SK-N-SH (cell line): ENCODE measurements around the gene SAE1. TPM values are rescaled to one million over a fixed set of nuclear protein-coding genes. Genes with fewer than 3 reads are reported as not detected.

Experiments used
- CTCF ChIA-PET: fragments of 300-600, 350-600 bp; formaldehyde crosslinking; extraction: SDS; loops from one replicate; lab custom pipeline; 2021; lab: Yijun Ruan, JAX
- POLR2A ChIA-PET: fragments of 350-600 bp; sonication (Branson Sonifier 250); formaldehyde crosslinking; extraction: SDS; loops from one replicate; lab custom pipeline; 2020; ENCODE audit warnings: antibody characterized with exemption, inconsistent platforms; lab: Yijun Ruan, JAX
- DNase-seq: peaks from one replicate; pipeline ENCODE4 v3.0.0; 2012
- H2AFZ ChIP-seq: fragments of 200-600 bp; sonication (generic); 2 replicates; pipeline ENCODE4 v1.8.1; 2016; ENCODE audit warnings: antibody characterized with exemption, mild to moderate bottlenecking, low read depth
- H3F3A ChIP-seq: fragments of 200-600 bp; sonication (generic); replicated peaks from 2 replicates; pipeline ENCODE3; 2016; ENCODE audit warnings: antibody characterized with exemption, mild to moderate bottlenecking; ENCODE audit not compliant: insufficient read depth
- H3K27ac ChIP-seq, 2 experiments: fragments of 200-500 bp in 1 of 2; fragments of 200-600 bp in 1 of 2; sonication (Bioruptor generic) in 1 of 2; sonication (generic), shearing (Covaris generic) in 1 of 2; 2 replicates each; pipeline versions ENCODE4 v1.5.1 to v1.6.1; 2014 to 2016; ENCODE audit warnings: low read depth in 2 of 2, inconsistent platforms in 1 of 2, low read length in 1 of 2, mild to moderate bottlenecking in 1 of 2, mixed read lengths in 1 of 2
- H3K27me3 ChIP-seq: fragments of 200-600 bp; sonication (generic), shearing (Covaris generic); 2 replicates; pipeline ENCODE4 v1.6.1; 2016; ENCODE audit warnings: mixed run types; ENCODE audit not compliant: insufficient read depth
- H3K36me3 ChIP-seq, 2 experiments: fragments of 200-500 bp in 1 of 2; fragments of 200-600 bp in 1 of 2; sonication (Bioruptor generic) in 1 of 2; sonication (generic) in 1 of 2; replicated peaks in 1 of 2; 2 replicates each; pipeline versions ENCODE3 to v1.5.1; 2014 to 2016; ENCODE audit warnings: low read length in 1 of 2, mild to moderate bottlenecking in 1 of 2; ENCODE audit not compliant: insufficient read depth in 2 of 2, control insufficient read depth in 1 of 2
- H3K4me1 ChIP-seq, 2 experiments: fragments of 200-500 bp in 1 of 2; fragments of 200-600 bp in 1 of 2; sonication (Bioruptor generic) in 1 of 2; sonication (generic), shearing (Covaris generic) in 1 of 2; 2 replicates each; pipeline versions ENCODE4 v1.5.1 to v1.6.1; 2014 to 2016; ENCODE audit warnings: low read depth in 1 of 2, low read length in 1 of 2, mixed run types in 1 of 2; ENCODE audit not compliant: insufficient read depth in 2 of 2, control insufficient read depth in 1 of 2
- H3K4me2 ChIP-seq: fragments of 200-600 bp; sonication (generic), shearing (Covaris generic); 2 replicates; pipeline ENCODE4 v1.6.1; 2017; ENCODE audit warnings: mixed run types
- H3K4me3 ChIP-seq, 2 experiments: fragments of 200-500 bp in 1 of 2; fragments of 200-600 bp in 1 of 2; sonication (Bioruptor generic) in 1 of 2; sonication (generic), shearing (Covaris generic) in 1 of 2; 2 replicates each; pipeline versions ENCODE4 v1.5.1 to v1.8.1; 2014 to 2016; ENCODE audit warnings: low read depth in 2 of 2, inconsistent platforms in 1 of 2, low read length in 1 of 2, mild to moderate bottlenecking in 1 of 2, mixed read lengths in 1 of 2, moderate library complexity in 1 of 2
- H3K79me2 ChIP-seq: fragments of 200-600 bp; sonication (generic); 2 replicates; pipeline ENCODE4 v1.8.1; 2017; ENCODE audit warnings: mild to moderate bottlenecking; ENCODE audit not compliant: insufficient read depth
- H3K9ac ChIP-seq: fragments of 200-600 bp; sonication (generic); 2 replicates; pipeline ENCODE4 v1.6.1; 2017; ENCODE audit warnings: mixed run types
- H3K9me2 ChIP-seq: fragments of 200-600 bp; sonication (generic); 2 replicates; pipeline ENCODE4 v1.6.1; 2017; ENCODE audit warnings: mixed run types
- H3K9me3 ChIP-seq: fragments of 200-600 bp; sonication (generic); 2 replicates; pipeline ENCODE4 v1.6.1; 2017; ENCODE audit warnings: mixed run types, mild to moderate bottlenecking, moderate library complexity
- H4K20me1 ChIP-seq: fragments of 200-600 bp; sonication (generic); 2 replicates; pipeline ENCODE4 v1.6.1; 2017; ENCODE audit warnings: mild to moderate bottlenecking, mixed run types; ENCODE audit not compliant: insufficient read depth
- ELF1 ChIP-seq: IDR thresholded peaks from 2 replicates; pipeline ENCODE4 v1.4.0; 2012
- EP300 ChIP-seq, 2 experiments: IDR thresholded peaks; 2 replicates each; pipeline versions ENCODE4 v1.4.0 to v1.6.1; 2012; ENCODE audit warnings: borderline replicate concordance in 1 of 2, low read depth in 1 of 2, low read length in 1 of 2
- GABPA ChIP-seq: IDR thresholded peaks from 2 replicates; pipeline ENCODE4 v1.4.0; 2012; ENCODE audit warnings: low read depth, mild to moderate bottlenecking
- NFIC ChIP-seq: IDR thresholded peaks from 2 replicates; pipeline ENCODE4 v1.4.0; 2012; ENCODE audit warnings: borderline replicate concordance
- NRF1 ChIP-seq: IDR thresholded peaks from 2 replicates; pipeline ENCODE4 v1.6.1; 2012; ENCODE audit warnings: low read depth, mild to moderate bottlenecking, low read length
- POLR2AphosphoS5 ChIP-seq: IDR thresholded peaks from 2 replicates; pipeline ENCODE4 v1.6.1; 2012; ENCODE audit warnings: low read depth, low read length
- RCOR1 ChIP-seq: fragments of 150-350 bp; IDR thresholded peaks from 2 replicates; pipeline ENCODE4 v1.6.1; 2017; ENCODE audit warnings: antibody characterized with exemption, low read length
- RFX5 ChIP-seq: IDR thresholded peaks from 2 replicates; pipeline ENCODE4 v1.6.1; 2012; ENCODE audit warnings: mild to moderate bottlenecking, improper control_type of control experiment, low read length
- RXRA ChIP-seq: IDR thresholded peaks from 2 replicates; pipeline ENCODE4 v1.4.0; 2012; ENCODE audit warnings: low read depth, mild to moderate bottlenecking, borderline replicate concordance
- SIN3A ChIP-seq: IDR thresholded peaks from 2 replicates; pipeline ENCODE4 v1.6.1; 2012; ENCODE audit warnings: low read depth, mild to moderate bottlenecking, low read length, moderate library complexity, borderline replicate concordance
- SMC3 ChIP-seq: IDR thresholded peaks from 2 replicates; pipeline ENCODE4 v1.6.1; 2012; ENCODE audit warnings: low read depth, low read length, improper control_type of control experiment
- WGBS: methylation state at CpG from one replicate; pipeline ENCODE4 v1.1.6; 2017; ENCODE audit warnings: low lambda C conversion rate; 5-methylcytosine and 5-hydroxymethylcytosine counted together
- polyA plus RNA-seq, 3 experiments: library from polyadenylated mRNA; depleted of rRNA; stranded (reverse); fragments of >200 nt; gene quantifications; 2 replicates each; pipeline ENCODE4 v1.2.3, GENCODE V29; 2012
- TF ChIP-seq, protein P1 (sequence below): IDR thresholded peaks from 2 replicates; pipeline ENCODE4 v1.4.0; 2012; ENCODE audit warnings: low read depth, borderline replicate concordance
- TF ChIP-seq, protein P2 (sequence below): IDR thresholded peaks from 2 replicates; pipeline ENCODE4 v1.4.0; 2012; ENCODE audit warnings: low read depth
- TF ChIP-seq, protein P3 (sequence below): fragments of 200-600 bp; sonication (generic); IDR thresholded peaks from 2 replicates; pipeline ENCODE4 v1.6.1; 2017; ENCODE audit warnings: antibody characterized with exemption, mild to moderate bottlenecking, moderate library complexity
- TF ChIP-seq, protein P4 (sequence below): IDR thresholded peaks from 2 replicates; pipeline ENCODE4 v1.6.1; 2012; ENCODE audit warnings: mild to moderate bottlenecking, low read depth, low read length, moderate library complexity
- TF ChIP-seq, protein P5 (sequence below): fragments of 150-350 bp; IDR thresholded peaks from 2 replicates; pipeline ENCODE4 v1.6.1; 2016; ENCODE audit warnings: mild to moderate bottlenecking, low read depth, low read length

Gene SAE1
- polyA plus RNA-seq, 1 of the 3 experiments (the other 2 are of a cell fraction): 123 TPM

DNA sequence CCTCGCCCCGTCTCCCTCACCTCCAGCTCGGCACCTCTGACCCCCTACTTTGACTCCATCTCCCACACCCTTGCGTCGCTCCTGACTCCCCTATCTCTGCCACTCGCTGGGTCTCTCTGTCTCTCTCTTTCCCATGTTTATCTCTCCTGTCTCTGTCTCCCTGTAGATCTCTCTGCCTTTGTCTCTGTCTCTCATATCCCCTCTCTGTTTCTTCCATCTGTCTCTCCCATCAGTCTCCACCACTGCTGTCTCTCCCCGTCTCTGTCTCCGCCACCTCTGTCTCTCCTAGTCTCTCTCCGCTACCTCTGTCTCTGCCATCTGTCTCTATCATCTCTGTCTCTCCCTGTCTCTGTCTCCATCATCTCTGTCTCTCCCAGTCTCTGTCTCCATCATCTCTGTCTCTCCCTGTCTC is 112.7 kb downstream of the SAE1 start (continued):
- TF ChIP-seq RXRA: no peak
- no peak for TF ChIP-seq SMC3
- TF ChIP-seq, protein P1, sequence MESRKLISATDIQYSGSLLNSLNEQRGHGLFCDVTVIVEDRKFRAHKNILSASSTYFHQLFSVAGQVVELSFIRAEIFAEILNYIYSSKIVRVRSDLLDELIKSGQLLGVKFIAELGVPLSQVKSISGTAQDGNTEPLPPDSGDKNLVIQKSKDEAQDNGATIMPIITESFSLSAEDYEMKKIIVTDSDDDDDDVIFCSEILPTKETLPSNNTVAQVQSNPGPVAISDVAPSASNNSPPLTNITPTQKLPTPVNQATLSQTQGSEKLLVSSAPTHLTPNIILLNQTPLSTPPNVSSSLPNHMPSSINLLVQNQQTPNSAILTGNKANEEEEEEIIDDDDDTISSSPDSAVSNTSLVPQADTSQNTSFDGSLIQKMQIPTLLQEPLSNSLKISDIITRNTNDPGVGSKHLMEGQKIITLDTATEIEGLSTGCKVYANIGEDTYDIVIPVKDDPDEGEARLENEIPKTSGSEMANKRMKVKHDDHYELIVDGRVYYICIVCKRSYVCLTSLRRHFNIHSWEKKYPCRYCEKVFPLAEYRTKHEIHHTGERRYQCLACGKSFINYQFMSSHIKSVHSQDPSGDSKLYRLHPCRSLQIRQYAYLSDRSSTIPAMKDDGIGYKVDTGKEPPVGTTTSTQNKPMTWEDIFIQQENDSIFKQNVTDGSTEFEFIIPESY: no peak
- TF ChIP-seq, protein P2, sequence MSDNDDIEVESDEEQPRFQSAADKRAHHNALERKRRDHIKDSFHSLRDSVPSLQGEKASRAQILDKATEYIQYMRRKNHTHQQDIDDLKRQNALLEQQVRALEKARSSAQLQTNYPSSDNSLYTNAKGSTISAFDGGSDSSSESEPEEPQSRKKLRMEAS: no peak

DNA sequence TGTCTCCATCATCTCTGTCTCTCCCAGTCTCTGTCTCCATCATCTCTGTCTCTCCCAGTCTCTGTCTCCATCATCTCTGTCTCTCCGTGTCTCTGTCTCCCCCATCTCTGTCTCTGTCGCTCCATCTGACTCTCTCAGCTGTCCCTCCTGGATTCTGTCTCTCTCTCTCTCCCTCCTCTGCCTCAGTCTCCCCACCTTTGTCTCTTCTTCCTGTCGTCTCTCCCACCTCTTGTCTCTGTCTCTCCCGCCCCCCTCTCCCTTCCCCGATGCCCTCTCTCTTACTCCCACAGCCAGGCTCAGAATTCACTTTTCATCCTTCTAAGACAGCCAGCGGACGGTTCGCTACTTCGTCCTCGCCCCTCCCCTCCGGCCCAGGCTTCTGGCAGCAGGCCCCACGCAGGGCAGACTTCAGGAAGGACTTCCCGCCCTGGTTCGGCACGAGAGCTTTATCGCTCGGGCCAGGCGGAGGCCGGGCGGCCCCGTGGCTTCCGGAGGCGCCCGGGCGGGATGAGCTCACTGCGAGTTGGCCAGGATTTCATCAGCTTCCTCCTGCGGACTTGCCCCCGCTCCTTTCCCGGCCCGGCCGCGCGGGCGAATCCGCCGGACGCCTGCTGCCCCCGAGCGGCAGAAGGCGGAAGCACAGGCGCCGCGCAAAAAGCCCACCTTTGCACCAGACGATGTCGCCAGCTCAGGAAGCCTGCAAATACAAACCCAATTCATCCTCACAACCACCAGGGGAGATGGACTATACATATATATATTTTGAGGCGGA is 113.3 kb downstream of the SAE1 start:
- Histone ChIP-seq H3F3A (peaks cover 37% of the 10 kb centered on the region), H3K79me2 (no peaks in the 10 kb centered on the region), H3K27me3 (no peaks in the 10 kb centered on the region), H4K20me1 (no peaks in the 10 kb centered on the region), H3K9me3 (no peaks in the 10 kb centered on the region), H3K9me2 (no peaks in the 10 kb centered on the region), H3K27ac (peak overlapping the region; percentile 68 to 84), H2AFZ (peak overlapping the region; percentile 89), H3K9ac (peak overlapping the region; percentile 80), H3K4me1 (peaks cover 12 to 36% of the 10 kb centered on the region in 2 experiments; a peak in 3 of 4 replicates), H3K4me2 (peak overlapping the region; percentile 83), H3K36me3 (no peaks in the 10 kb centered on the region), H3K4me3 (peak overlapping the region; percentile 37 to 57)
- POLR2A ChIA-PET: interaction anchor here (0.6 to 2.7 kb wide), 14 partner anchors 13 to 607 kb away, joined by 3 to 65 read pairs (median 3); partner anchors contain the start of genes CCDC9 and ZC3H4
- CTCF ChIA-PET: interaction anchor here (0.6 to 7.0 kb wide), 44 partner anchors 9 to 231 kb away, joined by 3 to 520 read pairs (median 6); partner anchors contain the start of genes CCDC9, INAFM1, NPAS1 and SAE1
- peak; percentile 91 for DNase-seq
- 4% methylated on average over 32 of the region's 46 CpGs for WGBS
- TF ChIP-seq, protein P1: 0 out of 2 replicates have a peak, but pooled peaks have one; percentile 45
- TF ChIP-seq GABPA: peak; percentile 68
- peak; percentile 71; the same call in 1 of the 2 replicates for TF ChIP-seq NFIC
- TF ChIP-seq, protein P3, sequence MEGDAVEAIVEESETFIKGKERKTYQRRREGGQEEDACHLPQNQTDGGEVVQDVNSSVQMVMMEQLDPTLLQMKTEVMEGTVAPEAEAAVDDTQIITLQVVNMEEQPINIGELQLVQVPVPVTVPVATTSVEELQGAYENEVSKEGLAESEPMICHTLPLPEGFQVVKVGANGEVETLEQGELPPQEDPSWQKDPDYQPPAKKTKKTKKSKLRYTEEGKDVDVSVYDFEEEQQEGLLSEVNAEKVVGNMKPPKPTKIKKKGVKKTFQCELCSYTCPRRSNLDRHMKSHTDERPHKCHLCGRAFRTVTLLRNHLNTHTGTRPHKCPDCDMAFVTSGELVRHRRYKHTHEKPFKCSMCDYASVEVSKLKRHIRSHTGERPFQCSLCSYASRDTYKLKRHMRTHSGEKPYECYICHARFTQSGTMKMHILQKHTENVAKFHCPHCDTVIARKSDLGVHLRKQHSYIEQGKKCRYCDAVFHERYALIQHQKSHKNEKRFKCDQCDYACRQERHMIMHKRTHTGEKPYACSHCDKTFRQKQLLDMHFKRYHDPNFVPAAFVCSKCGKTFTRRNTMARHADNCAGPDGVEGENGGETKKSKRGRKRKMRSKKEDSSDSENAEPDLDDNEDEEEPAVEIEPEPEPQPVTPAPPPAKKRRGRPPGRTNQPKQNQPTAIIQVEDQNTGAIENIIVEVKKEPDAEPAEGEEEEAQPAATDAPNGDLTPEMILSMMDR: peak; percentile 97
- TF ChIP-seq, protein P4, sequence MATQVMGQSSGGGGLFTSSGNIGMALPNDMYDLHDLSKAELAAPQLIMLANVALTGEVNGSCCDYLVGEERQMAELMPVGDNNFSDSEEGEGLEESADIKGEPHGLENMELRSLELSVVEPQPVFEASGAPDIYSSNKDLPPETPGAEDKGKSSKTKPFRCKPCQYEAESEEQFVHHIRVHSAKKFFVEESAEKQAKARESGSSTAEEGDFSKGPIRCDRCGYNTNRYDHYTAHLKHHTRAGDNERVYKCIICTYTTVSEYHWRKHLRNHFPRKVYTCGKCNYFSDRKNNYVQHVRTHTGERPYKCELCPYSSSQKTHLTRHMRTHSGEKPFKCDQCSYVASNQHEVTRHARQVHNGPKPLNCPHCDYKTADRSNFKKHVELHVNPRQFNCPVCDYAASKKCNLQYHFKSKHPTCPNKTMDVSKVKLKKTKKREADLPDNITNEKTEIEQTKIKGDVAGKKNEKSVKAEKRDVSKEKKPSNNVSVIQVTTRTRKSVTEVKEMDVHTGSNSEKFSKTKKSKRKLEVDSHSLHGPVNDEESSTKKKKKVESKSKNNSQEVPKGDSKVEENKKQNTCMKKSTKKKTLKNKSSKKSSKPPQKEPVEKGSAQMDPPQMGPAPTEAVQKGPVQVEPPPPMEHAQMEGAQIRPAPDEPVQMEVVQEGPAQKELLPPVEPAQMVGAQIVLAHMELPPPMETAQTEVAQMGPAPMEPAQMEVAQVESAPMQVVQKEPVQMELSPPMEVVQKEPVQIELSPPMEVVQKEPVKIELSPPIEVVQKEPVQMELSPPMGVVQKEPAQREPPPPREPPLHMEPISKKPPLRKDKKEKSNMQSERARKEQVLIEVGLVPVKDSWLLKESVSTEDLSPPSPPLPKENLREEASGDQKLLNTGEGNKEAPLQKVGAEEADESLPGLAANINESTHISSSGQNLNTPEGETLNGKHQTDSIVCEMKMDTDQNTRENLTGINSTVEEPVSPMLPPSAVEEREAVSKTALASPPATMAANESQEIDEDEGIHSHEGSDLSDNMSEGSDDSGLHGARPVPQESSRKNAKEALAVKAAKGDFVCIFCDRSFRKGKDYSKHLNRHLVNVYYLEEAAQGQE: no peak
- TF ChIP-seq POLR2AphosphoS5: peak; percentile 34; the same call in 1 of the 2 replicates
- TF ChIP-seq, protein P2: peak; percentile 92
- TF ChIP-seq NRF1: no peak
- TF ChIP-seq RFX5: 0 out of 2 replicates have a peak, but pooled peaks have one; percentile 32
- TF ChIP-seq RCOR1: peak; percentile 82
- TF ChIP-seq EP300 (IDR thresholded peaks at IDR 0.05; ENCODE audit: borderline replicate concordance in 1 of 2, low read depth in 1 of 2, low read length in 1 of 2): peak in 1 of 2 experiments; percentile 68; a peak in 1 of 4 replicates
- TF ChIP-seq, protein P5, sequence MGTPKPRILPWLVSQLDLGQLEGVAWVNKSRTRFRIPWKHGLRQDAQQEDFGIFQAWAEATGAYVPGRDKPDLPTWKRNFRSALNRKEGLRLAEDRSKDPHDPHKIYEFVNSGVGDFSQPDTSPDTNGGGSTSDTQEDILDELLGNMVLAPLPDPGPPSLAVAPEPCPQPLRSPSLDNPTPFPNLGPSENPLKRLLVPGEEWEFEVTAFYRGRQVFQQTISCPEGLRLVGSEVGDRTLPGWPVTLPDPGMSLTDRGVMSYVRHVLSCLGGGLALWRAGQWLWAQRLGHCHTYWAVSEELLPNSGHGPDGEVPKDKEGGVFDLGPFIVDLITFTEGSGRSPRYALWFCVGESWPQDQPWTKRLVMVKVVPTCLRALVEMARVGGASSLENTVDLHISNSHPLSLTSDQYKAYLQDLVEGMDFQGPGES: no peak
- no peak; the same call in 1 of the 2 replicates for TF ChIP-seq ELF1
- peak; percentile 86; the same call in 1 of the 2 replicates for TF ChIP-seq SIN3A
